ENCODE results near the gene MXI1. TPM values are rescaled to one million over a fixed set of nuclear protein-coding genes. Genes with fewer than 3 reads are reported as not detected.

MXI1 gene
- total and polyA plus RNA-seq, 4 donors, result 9.6 to 52.0 (median 14.2) TPM

DNA sequence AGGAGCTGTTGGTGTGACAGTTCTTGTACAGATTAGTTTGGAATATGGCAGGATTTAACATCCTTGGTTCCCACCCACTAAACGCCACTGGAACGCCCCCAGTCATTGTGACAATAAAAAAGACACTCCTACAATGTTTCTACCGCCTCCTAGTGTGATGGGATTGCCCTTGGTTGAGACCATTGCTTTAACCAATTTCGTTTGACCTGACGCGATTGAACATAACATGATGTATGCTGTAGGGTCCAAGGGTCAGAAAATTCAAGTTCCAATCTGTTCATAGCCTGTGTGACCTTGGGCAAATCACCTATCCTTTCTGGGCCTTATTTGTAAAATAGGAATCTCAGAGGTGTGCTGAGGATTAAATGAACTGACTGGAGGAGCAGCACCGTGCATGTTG, 12.5 kb downstream of the MXI1 start:
- Histone ChIP-seq H3K27ac (ENCODE audit: low read depth in 1 of 2, low read length in 2 of 2) (no peak overlapping the region), H3K9ac (ENCODE audit: low read depth in 1 of 2, low read length in 2 of 2) (no peak overlapping the region), H3K9me3 (ENCODE audit: control insufficient read depth in 4 of 4, low read length in 3 of 4) (no peaks in the 10 kb centered on the region), H3K4me1 (ENCODE audit: control insufficient read depth in 4 of 4, insufficient read depth in 4 of 4, low read length in 3 of 4) (peaks cover 0 to 8% (median 0%) of the 10 kb centered on the region in 4 donors), H3K27me3 (ENCODE audit: control insufficient read depth in 4 of 4, insufficient read depth in 4 of 4, low read length in 3 of 4) (no peaks in the 10 kb centered on the region), H3K36me3 (ENCODE audit: control insufficient read depth in 4 of 4, insufficient read depth in 3 of 4, low read depth in 1 of 4, low read length in 3 of 4) (no peaks in the 10 kb centered on the region), H3K4me3 (ENCODE audit: low read depth in 1 of 3, low read length in 3 of 3) (no peak overlapping the region)
- no peak for DNase-seq (ENCODE audit: low spot score)
- WGBS, result 75% methylated on average over 7 of the region's 7 CpGs
- TF ChIP-seq FOXA2 (IDR thresholded peaks at IDR 0.05), result no peak
- no peak for TF ChIP-seq EGR1 (IDR thresholded peaks at IDR 0.05; ENCODE audit: low read depth in 2 of 2)
- TF ChIP-seq TAF1 (conservative IDR thresholded peaks at IDR 0.05), result no peak
- TF ChIP-seq YY1 (IDR thresholded peaks at IDR 0.05), result no peak
- no peak for TF ChIP-seq HNF4A (conservative IDR thresholded peaks at IDR 0.05)
- TF ChIP-seq NR2F2 (IDR thresholded peaks at IDR 0.05), result no peak
- TF ChIP-seq, protein P1, sequence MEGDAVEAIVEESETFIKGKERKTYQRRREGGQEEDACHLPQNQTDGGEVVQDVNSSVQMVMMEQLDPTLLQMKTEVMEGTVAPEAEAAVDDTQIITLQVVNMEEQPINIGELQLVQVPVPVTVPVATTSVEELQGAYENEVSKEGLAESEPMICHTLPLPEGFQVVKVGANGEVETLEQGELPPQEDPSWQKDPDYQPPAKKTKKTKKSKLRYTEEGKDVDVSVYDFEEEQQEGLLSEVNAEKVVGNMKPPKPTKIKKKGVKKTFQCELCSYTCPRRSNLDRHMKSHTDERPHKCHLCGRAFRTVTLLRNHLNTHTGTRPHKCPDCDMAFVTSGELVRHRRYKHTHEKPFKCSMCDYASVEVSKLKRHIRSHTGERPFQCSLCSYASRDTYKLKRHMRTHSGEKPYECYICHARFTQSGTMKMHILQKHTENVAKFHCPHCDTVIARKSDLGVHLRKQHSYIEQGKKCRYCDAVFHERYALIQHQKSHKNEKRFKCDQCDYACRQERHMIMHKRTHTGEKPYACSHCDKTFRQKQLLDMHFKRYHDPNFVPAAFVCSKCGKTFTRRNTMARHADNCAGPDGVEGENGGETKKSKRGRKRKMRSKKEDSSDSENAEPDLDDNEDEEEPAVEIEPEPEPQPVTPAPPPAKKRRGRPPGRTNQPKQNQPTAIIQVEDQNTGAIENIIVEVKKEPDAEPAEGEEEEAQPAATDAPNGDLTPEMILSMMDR (IDR thresholded peaks at IDR 0.05; ENCODE audit: low read depth, low read length, missing input control), result no peak
- TF ChIP-seq JUND (IDR thresholded peaks at IDR 0.05), result no peak
- TF ChIP-seq, protein P2, sequence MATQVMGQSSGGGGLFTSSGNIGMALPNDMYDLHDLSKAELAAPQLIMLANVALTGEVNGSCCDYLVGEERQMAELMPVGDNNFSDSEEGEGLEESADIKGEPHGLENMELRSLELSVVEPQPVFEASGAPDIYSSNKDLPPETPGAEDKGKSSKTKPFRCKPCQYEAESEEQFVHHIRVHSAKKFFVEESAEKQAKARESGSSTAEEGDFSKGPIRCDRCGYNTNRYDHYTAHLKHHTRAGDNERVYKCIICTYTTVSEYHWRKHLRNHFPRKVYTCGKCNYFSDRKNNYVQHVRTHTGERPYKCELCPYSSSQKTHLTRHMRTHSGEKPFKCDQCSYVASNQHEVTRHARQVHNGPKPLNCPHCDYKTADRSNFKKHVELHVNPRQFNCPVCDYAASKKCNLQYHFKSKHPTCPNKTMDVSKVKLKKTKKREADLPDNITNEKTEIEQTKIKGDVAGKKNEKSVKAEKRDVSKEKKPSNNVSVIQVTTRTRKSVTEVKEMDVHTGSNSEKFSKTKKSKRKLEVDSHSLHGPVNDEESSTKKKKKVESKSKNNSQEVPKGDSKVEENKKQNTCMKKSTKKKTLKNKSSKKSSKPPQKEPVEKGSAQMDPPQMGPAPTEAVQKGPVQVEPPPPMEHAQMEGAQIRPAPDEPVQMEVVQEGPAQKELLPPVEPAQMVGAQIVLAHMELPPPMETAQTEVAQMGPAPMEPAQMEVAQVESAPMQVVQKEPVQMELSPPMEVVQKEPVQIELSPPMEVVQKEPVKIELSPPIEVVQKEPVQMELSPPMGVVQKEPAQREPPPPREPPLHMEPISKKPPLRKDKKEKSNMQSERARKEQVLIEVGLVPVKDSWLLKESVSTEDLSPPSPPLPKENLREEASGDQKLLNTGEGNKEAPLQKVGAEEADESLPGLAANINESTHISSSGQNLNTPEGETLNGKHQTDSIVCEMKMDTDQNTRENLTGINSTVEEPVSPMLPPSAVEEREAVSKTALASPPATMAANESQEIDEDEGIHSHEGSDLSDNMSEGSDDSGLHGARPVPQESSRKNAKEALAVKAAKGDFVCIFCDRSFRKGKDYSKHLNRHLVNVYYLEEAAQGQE (IDR thresholded peaks at IDR 0.05), result no peak

DNA sequence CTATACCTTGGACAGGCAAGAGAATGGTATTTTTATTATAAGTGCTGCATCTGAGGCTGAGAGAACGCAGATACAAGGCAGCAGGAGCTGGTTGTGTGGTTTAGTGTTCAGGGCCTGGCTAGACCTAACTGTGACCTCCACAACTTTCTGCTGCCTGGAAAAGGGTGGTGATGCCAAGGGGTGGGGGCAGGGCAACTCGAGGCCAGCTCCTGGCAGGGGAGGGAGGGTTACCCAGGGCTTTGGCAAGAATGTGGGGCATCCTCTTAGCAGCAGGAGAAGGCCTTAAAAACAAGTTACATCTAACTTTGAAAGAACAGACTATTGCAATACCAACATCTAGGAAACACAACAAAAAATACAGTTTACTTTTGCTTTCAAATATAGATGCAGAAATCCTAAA, 13.0 kb downstream of the MXI1 start:
- no peak for DNase-seq (ENCODE audit: low spot score)
- no peaks in the 10 kb centered on the region for H3K27me3 ChIP-seq (ENCODE audit: control insufficient read depth in 4 of 4, insufficient read depth in 4 of 4, low read length in 3 of 4)
- no peaks in the 10 kb centered on the region for H3K9me3 ChIP-seq (ENCODE audit: control insufficient read depth in 4 of 4, low read length in 3 of 4)
- no peak for TF ChIP-seq NR2F2 (IDR thresholded peaks at IDR 0.05)
- no peak for TF ChIP-seq FOXA2 (IDR thresholded peaks at IDR 0.05)
- TF ChIP-seq GABPA (IDR thresholded peaks at IDR 0.05 in 1 of 2, conservative IDR thresholded peaks at IDR 0.05 in 1 of 2), result no peak
- TF ChIP-seq, protein P3, sequence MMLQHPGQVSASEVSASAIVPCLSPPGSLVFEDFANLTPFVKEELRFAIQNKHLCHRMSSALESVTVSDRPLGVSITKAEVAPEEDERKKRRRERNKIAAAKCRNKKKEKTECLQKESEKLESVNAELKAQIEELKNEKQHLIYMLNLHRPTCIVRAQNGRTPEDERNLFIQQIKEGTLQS (IDR thresholded peaks at IDR 0.05), result no peak
- TF ChIP-seq RXRA (IDR thresholded peaks at IDR 0.05), result no peak
- TF ChIP-seq JUND (IDR thresholded peaks at IDR 0.05), result no peak
- TF ChIP-seq SP1 (IDR thresholded peaks at IDR 0.05), result no peak
- TF ChIP-seq, protein P4, sequence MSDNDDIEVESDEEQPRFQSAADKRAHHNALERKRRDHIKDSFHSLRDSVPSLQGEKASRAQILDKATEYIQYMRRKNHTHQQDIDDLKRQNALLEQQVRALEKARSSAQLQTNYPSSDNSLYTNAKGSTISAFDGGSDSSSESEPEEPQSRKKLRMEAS (IDR thresholded peaks at IDR 0.05), result no peak
- TF ChIP-seq HNF4G (IDR thresholded peaks at IDR 0.05), result no peak
- TF ChIP-seq HNF4A (conservative IDR thresholded peaks at IDR 0.05), result no peak
- TF ChIP-seq, protein P2 (IDR thresholded peaks at IDR 0.05), result no peak
- TF ChIP-seq FOXA1 (IDR thresholded peaks at IDR 0.05), result no peak
- TF ChIP-seq, protein P5, sequence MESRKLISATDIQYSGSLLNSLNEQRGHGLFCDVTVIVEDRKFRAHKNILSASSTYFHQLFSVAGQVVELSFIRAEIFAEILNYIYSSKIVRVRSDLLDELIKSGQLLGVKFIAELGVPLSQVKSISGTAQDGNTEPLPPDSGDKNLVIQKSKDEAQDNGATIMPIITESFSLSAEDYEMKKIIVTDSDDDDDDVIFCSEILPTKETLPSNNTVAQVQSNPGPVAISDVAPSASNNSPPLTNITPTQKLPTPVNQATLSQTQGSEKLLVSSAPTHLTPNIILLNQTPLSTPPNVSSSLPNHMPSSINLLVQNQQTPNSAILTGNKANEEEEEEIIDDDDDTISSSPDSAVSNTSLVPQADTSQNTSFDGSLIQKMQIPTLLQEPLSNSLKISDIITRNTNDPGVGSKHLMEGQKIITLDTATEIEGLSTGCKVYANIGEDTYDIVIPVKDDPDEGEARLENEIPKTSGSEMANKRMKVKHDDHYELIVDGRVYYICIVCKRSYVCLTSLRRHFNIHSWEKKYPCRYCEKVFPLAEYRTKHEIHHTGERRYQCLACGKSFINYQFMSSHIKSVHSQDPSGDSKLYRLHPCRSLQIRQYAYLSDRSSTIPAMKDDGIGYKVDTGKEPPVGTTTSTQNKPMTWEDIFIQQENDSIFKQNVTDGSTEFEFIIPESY (IDR thresholded peaks at IDR 0.05), result no peak
- TF ChIP-seq TAF1 (conservative IDR thresholded peaks at IDR 0.05), result no peak
- no peak for TF ChIP-seq RAD21 (IDR thresholded peaks at IDR 0.05)
- TF ChIP-seq EGR1 (IDR thresholded peaks at IDR 0.05; ENCODE audit: low read depth in 2 of 2), result no peak
- no peak for TF ChIP-seq YY1 (IDR thresholded peaks at IDR 0.05)
- TF ChIP-seq, protein P1 (IDR thresholded peaks at IDR 0.05; ENCODE audit: low read depth, low read length, missing input control), result no peak
- H3K9ac ChIP-seq (ENCODE audit: low read depth in 1 of 2, low read length in 2 of 2), result no peak overlapping the region
- H3K27ac ChIP-seq (ENCODE audit: low read depth in 1 of 2, low read length in 2 of 2), result no peak overlapping the region
- peaks cover 0 to 8% (median 4%) of the 10 kb centered on the region in 4 donors for H3K4me1 ChIP-seq (ENCODE audit: control insufficient read depth in 4 of 4, insufficient read depth in 4 of 4, low read length in 3 of 4)
- 51% methylated on average over 2 of the region's 2 CpGs for WGBS
- no peaks in the 10 kb centered on the region for H3K36me3 ChIP-seq (ENCODE audit: control insufficient read depth in 4 of 4, insufficient read depth in 3 of 4, low read depth in 1 of 4, low read length in 3 of 4)
- H3K4me3 ChIP-seq (ENCODE audit: low read depth in 1 of 3, low read length in 3 of 3), result no peak overlapping the region
